Activated naive CD4-positive, alpha-beta T cell treated with anti-CD3 and anti-CD28 coated beads, Interleukin-2, amount 50 U/mL, for 24 hours (primary cell): ENCODE results near the gene OPN1MW2.
"Not testable (repeated sequence)": the region's sequence is repeated elsewhere in the genome, so short reads cannot be mapped to it uniquely, and the experiment has no call there.

Experiments used
- H3K27ac Mint-ChIP-seq: one replicate; pipeline ENCODE4 v1.8.0; 2021; ENCODE audit warnings: mild to moderate bottlenecking, mixed read lengths
- H3K27me3 Mint-ChIP-seq: one replicate; pipeline ENCODE4 v1.8.0; 2021; ENCODE audit warnings: mixed read lengths
- H3K36me3 Mint-ChIP-seq: one replicate; pipeline ENCODE4 v1.8.0; 2021; ENCODE audit warnings: mixed read lengths
- H3K4me1 Mint-ChIP-seq: one replicate; pipeline ENCODE4 v1.8.0; 2021; ENCODE audit warnings: mixed read lengths
- H3K4me3 Mint-ChIP-seq: one replicate; pipeline ENCODE4 v1.8.0; 2021; ENCODE audit warnings: mild to moderate bottlenecking, mixed read lengths
- H3K9me3 Mint-ChIP-seq: one replicate; pipeline ENCODE4 v1.8.0; 2021; ENCODE audit warnings: mixed read lengths

Gene OPN1MW2

DNA sequence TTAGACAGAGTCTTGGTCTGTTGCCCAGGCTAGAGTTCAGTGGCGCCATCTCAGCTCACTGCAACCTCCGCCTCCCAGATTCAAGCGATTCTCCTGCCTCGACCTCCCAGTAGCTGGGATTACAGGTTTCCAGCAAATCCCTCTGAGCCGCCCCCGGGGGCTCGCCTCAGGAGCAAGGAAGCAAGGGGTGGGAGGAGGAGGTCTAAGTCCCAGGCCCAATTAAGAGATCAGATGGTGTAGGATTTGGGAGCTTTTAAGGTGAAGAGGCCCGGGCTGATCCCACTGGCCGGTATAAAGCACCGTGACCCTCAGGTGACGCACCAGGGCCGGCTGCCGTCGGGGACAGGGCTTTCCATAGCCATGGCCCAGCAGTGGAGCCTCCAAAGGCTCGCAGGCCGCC is at the start of gene OPN1MW2:
Gene OPN1MW2 (plus strand): TSS at position 301 of the 400 bp plus-strand sequence. CDS start 60 bp downstream, at position 361.
- H3K27ac Mint-ChIP-seq, H3K27me3 Mint-ChIP-seq, H3K4me1 Mint-ChIP-seq, H3K4me3 Mint-ChIP-seq, H3K9me3 Mint-ChIP-seq, H3K36me3 Mint-ChIP-seq: not testable (repeated sequence)

DNA sequence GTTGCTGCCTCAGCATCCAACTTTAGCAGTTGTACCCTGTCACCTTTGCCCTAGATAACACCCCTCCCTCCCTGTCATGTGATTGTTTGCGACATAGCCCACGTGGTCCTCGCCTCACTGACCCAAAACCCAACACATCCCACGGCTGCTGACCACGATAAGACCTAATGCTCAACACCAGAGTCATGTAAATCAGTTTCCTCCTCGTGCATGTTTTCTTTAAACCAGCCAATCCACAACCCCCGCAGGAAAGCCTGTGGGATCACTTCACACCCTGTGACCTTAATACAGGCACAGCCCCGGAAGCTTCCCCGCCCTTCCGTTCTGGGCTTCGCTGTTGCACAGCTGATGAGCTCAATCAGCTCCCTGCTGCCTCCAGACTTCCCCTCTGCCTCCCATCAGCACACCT is 47.0 kb upstream of the OPN1MW2 start:
- not testable (repeated sequence) for H3K4me3 Mint-ChIP-seq, H3K36me3 Mint-ChIP-seq, H3K9me3 Mint-ChIP-seq, H3K27me3 Mint-ChIP-seq, H3K4me1 Mint-ChIP-seq, H3K27ac Mint-ChIP-seq

DNA sequence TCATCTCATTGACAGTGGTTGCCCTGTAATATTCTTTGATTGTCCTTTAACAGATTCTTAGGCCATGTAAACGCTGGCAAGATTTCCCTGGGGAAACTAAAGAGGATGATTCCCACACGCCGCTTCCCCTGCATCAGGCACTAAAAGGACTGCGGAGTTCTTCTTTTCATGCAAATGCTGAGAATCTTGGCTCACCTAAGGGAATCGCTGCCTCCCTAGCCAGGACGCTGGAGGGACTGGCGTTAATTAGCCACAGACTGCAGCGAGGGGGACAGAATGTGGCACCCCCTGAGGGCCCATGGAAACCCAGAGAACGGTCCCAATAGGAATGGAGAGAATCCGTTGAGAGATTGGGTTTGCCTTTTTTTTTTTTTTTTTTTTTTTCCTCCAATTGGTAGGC is 45.2 kb upstream of the OPN1MW2 start:
- H3K27ac Mint-ChIP-seq, H3K4me1 Mint-ChIP-seq, H3K36me3 Mint-ChIP-seq, H3K27me3 Mint-ChIP-seq, H3K4me3 Mint-ChIP-seq, H3K9me3 Mint-ChIP-seq: not testable (repeated sequence)

DNA sequence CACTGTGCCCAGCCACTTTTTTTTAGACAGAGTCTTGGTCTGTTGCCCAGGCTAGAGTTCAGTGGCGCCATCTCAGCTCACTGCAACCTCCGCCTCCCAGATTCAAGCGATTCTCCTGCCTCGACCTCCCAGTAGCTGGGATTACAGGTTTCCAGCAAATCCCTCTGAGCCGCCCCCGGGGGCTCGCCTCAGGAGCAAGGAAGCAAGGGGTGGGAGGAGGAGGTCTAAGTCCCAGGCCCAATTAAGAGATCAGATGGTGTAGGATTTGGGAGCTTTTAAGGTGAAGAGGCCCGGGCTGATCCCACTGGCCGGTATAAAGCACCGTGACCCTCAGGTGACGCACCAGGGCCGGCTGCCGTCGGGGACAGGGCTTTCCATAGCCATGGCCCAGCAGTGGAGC is 37.3 kb upstream of the OPN1MW2 start, which contains the start of gene OPN1MW:
Gene OPN1MW (plus strand): TSS at position 301 of the 400 bp plus-strand sequence. CDS start 82 bp downstream, at position 383.
- H3K36me3 Mint-ChIP-seq, H3K9me3 Mint-ChIP-seq, H3K27ac Mint-ChIP-seq, H3K4me3 Mint-ChIP-seq, H3K4me1 Mint-ChIP-seq, H3K27me3 Mint-ChIP-seq: not testable (repeated sequence)

DNA sequence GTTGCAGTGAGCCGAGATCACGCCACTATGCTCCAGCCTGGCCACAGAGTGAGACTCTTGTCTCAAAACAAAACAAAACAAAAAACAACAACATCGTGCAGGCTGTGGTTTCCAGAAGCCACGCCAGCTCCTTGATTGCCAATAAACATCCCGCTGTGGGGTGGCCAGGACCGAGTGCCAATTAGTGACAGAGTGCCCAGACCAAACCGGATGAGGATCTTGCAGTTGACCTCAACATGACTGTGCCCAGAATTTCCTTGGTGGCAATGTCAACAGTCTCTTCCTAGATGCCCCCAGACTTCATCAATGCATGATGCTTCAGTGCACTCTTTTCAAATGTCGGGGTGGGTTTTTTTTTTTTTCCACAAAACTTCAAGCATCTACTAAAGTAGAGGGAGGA is 35.8 kb upstream of the OPN1MW2 start:
- not testable (repeated sequence) for H3K4me1 Mint-ChIP-seq, H3K36me3 Mint-ChIP-seq, H3K4me3 Mint-ChIP-seq, H3K27me3 Mint-ChIP-seq, H3K9me3 Mint-ChIP-seq, H3K27ac Mint-ChIP-seq

DNA sequence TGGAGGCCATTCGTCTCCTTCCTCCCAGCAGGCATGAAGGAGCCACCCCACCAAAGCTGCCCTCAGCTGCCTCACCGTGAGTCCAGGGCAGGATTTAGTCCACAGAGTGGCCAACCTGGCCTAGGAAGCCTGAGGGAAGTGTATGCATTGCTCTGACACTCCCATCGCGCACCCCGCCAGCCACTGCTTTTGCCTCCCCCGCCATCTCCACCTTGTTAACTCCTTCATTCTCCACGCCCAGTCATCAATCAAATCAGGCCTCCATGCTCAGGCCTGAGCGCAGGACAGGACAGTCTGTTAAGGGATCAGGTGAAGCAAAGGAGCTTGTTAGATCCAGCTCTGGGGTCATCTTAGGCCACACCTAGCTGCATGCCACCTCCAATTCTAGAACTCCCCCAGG is 26.7 kb upstream of the OPN1MW2 start:
- H3K4me3 Mint-ChIP-seq, H3K4me1 Mint-ChIP-seq, H3K27me3 Mint-ChIP-seq, H3K9me3 Mint-ChIP-seq, H3K36me3 Mint-ChIP-seq, H3K27ac Mint-ChIP-seq: not testable (repeated sequence)

DNA sequence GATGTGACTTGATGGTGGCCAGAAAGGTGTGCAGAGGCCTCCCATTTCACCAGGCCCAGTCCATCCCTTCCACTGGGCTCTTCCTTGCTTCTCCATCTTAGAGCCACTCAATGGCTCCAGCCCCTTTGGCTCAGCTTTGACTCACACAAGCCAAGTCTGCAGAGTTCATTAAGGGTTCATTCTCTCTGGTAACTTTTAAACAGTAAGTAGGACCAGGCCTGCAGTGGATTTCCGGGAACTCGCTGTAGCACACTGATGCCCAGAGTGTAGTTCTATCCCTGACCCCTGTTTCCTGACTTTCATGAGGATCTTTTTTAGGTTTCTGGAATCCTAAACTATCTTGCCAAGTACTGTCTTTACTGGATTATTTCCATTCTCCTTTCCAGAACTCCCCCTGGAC is 25.2 kb upstream of the OPN1MW2 start:
- not testable (repeated sequence) for H3K27me3 Mint-ChIP-seq, H3K36me3 Mint-ChIP-seq, H3K9me3 Mint-ChIP-seq, H3K4me1 Mint-ChIP-seq, H3K4me3 Mint-ChIP-seq, H3K27ac Mint-ChIP-seq

DNA sequence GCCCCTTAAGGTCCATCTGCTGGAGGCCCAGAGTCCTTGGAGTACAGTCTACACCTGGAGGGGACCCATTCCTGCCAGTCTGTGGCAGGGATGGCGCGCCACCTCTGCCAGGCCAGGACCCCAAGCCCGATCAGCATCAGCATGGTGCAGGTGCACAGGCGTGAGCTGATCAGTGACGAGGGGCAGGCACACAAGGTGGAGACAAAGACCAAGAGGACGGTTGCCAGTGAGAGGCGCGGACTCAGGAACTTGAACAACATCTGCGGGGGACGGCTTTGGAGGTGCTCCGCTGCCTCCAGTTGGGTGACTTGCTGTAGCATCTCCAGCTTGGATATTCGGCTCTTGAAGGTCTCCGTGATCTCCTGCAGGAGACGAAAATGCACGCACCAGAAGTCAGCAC is 23.1 kb upstream of the OPN1MW2 start:
- not testable (repeated sequence) for H3K4me1 Mint-ChIP-seq, H3K4me3 Mint-ChIP-seq, H3K9me3 Mint-ChIP-seq, H3K27ac Mint-ChIP-seq, H3K36me3 Mint-ChIP-seq, H3K27me3 Mint-ChIP-seq

DNA sequence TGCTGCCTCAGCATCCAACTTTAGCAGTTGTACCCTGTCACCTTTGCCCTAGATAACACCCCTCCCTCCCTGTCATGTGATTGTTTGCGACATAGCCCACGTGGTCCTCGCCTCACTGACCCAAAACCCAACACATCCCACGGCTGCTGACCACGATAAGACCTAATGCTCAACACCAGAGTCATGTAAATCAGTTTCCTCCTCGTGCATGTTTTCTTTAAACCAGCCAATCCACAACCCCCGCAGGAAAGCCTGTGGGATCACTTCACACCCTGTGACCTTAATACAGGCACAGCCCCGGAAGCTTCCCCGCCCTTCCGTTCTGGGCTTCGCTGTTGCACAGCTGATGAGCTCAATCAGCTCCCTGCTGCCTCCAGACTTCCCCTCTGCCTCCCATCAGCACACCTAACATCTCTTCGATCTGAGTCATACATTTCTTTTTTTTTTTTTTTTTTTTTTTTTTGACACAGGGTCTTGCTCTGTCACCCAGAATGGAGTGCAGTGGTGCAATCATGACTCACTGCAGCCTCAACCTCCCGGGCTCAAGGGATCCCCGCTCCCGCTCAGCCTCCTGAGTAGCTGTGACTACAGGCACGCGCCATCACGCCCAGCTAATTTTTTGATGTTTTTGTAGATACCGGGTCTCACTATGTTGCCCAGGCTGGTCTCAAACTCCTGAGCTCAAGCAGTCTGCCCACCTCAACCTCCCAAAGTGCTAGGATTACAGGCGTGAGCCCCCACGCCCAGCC is 9.7 kb upstream of the OPN1MW2 start:
- not testable (repeated sequence) for H3K36me3 Mint-ChIP-seq, H3K27ac Mint-ChIP-seq, H3K4me3 Mint-ChIP-seq, H3K4me1 Mint-ChIP-seq, H3K9me3 Mint-ChIP-seq, H3K27me3 Mint-ChIP-seq

DNA sequence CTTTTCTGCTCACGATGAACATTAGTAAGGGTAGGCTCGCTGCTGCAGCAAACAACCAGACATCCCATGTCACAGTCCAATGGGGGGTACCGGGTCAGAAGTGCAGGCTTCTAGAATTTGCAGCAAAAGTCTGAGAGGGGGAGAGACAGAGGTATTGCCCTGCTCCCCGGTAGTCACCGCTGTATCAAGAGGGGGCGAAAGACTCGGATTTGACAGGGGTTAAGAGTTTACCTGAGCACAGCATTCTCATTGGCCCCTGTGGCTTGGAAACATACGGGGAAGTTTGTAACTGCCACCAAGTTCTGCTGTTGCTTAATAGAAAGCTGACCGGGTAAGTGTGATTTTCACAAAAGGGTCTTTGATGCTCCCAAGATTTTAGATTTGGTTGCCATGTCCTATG is 8.5 kb upstream of the OPN1MW2 start:
- H3K36me3 Mint-ChIP-seq, H3K27me3 Mint-ChIP-seq, H3K4me1 Mint-ChIP-seq, H3K27ac Mint-ChIP-seq, H3K4me3 Mint-ChIP-seq, H3K9me3 Mint-ChIP-seq: not testable (repeated sequence)

DNA sequence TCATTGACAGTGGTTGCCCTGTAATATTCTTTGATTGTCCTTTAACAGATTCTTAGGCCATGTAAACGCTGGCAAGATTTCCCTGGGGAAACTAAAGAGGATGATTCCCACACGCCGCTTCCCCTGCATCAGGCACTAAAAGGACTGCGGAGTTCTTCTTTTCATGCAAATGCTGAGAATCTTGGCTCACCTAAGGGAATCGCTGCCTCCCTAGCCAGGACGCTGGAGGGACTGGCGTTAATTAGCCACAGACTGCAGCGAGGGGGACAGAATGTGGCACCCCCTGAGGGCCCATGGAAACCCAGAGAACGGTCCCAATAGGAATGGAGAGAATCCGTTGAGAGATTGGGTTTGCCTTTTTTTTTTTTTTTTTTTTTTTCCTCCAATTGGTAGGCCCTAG is 8.1 kb upstream of the OPN1MW2 start:
- not testable (repeated sequence) for H3K9me3 Mint-ChIP-seq, H3K4me1 Mint-ChIP-seq, H3K27ac Mint-ChIP-seq, H3K4me3 Mint-ChIP-seq, H3K36me3 Mint-ChIP-seq, H3K27me3 Mint-ChIP-seq

DNA sequence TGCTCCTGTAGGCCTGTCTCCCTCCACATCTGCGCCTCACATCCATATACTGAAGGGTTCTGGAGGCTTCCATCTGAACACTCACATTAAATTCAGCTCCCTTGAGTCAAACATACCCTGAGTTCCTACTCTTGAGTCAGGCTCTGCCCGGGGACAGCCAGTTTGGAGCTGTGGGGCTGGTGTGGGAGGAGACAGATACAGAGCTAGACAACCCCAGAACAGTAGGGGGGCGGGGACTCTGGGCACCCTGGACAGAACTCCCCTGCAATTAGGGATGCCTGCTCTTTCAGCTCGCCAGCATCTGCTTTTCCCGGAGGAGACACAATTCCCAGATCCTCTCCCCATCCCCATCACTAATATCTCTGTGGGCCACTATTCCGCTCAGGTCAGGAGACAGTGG is 5.7 kb downstream of the OPN1MW2 start:
- H3K27me3 Mint-ChIP-seq, H3K36me3 Mint-ChIP-seq, H3K4me3 Mint-ChIP-seq, H3K9me3 Mint-ChIP-seq, H3K27ac Mint-ChIP-seq, H3K4me1 Mint-ChIP-seq: not testable (repeated sequence)

DNA sequence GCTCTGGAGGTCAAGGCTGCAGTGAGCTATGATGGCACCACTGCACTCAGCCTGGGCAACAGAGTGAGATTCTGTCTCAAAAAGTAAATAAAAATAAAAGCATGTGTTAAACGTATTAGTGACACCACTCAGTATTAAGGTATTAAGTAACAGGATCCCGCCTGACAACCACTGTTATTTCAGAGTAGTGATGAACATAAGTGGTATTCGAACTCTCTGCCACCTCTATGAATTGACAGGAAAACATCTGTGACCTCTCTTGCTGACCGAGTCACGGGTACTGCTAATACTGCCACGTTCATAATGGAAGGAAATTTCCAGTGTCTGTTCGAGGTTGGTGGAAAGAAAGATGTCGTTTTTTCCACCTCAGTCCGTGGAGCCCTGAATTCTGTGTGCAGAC is 7.2 kb downstream of the OPN1MW2 start:
- H3K27me3 Mint-ChIP-seq, H3K4me3 Mint-ChIP-seq, H3K27ac Mint-ChIP-seq, H3K4me1 Mint-ChIP-seq, H3K9me3 Mint-ChIP-seq, H3K36me3 Mint-ChIP-seq: not testable (repeated sequence)

DNA sequence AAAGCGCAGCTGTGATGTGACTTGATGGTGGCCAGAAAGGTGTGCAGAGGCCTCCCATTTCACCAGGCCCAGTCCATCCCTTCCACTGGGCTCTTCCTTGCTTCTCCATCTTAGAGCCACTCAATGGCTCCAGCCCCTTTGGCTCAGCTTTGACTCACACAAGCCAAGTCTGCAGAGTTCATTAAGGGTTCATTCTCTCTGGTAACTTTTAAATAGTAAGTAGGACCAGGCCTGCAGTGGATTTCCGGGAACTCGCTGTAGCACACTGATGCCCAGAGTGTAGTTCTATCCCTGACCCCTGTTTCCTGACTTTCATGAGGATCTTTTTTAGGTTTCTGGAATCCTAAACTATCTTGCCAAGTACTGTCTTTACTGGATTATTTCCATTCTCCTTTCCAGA is 11.9 kb downstream of the OPN1MW2 start:
- not testable (repeated sequence) for H3K9me3 Mint-ChIP-seq, H3K4me1 Mint-ChIP-seq, H3K4me3 Mint-ChIP-seq, H3K27ac Mint-ChIP-seq, H3K27me3 Mint-ChIP-seq, H3K36me3 Mint-ChIP-seq

DNA sequence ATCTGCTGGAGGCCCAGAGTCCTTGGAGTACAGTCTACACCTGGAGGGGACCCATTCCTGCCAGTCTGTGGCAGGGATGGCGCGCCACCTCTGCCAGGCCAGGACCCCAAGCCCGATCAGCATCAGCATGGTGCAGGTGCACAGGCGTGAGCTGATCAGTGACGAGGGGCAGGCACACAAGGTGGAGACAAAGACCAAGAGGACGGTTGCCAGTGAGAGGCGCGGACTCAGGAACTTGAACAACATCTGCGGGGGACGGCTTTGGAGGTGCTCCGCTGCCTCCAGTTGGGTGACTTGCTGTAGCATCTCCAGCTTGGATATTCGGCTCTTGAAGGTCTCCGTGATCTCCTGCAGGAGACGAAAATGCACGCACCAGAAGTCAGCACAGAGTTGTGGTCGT is 14.1 kb downstream of the OPN1MW2 start:
- not testable (repeated sequence) for H3K36me3 Mint-ChIP-seq, H3K4me1 Mint-ChIP-seq, H3K27me3 Mint-ChIP-seq, H3K9me3 Mint-ChIP-seq, H3K27ac Mint-ChIP-seq, H3K4me3 Mint-ChIP-seq

DNA sequence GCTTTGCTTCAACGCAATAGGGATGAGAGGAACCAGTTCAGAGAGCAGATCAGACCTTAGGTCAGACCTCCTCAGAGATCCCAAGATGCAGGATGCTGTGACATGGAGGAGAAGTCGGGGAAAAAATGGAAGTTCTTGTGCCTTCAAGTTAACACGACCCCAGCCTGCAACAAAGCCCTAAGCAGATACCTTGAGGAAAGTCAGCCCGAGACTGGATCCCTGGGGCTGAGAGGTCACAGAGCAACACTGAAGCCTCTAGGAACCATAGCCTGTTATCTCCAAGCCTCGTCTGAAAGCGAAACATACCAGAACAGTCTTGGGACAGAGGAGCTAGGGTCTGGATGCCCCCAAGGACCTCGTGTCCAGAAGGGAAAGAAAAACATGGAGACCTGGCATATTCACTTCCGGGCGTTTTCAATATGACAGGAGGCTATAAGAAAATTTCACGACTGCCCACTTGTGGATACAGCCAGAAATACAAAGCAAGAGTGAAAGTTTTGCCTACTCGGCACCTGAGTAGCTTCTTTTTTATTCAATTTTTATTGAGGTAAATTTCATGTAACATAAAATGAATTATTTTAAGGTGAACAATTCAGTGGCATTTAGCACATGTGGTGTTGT is 19.5 kb downstream of the OPN1MW2 start:
- not testable (repeated sequence) for H3K36me3 Mint-ChIP-seq, H3K4me3 Mint-ChIP-seq, H3K9me3 Mint-ChIP-seq, H3K27me3 Mint-ChIP-seq, H3K27ac Mint-ChIP-seq, H3K4me1 Mint-ChIP-seq

DNA sequence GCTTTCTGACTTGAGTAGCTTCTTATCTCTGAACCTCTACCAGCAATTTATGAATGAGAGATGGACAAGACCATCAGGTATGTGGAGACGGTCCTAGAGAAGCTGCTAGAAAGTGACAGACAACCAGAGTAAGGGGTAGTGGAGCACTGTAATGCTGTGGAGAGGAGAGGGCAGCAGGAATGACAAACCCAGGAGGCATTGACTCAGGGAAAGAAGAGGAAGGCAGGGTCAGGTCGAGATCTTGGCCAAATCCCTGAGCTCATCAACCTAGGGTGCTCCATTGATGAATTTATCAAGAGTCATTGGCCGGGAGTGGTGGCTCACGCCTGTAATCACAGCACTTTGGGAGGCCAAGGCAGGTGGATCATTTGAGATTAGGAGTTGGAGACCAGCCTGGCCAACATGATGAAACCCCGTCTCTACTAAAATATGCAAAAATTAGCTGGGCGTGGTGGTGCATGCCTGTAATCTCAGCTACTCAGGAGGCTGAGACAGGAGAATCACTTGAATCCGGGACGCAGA is 20.5 kb downstream of the OPN1MW2 start:
- H3K4me3 Mint-ChIP-seq, H3K36me3 Mint-ChIP-seq, H3K4me1 Mint-ChIP-seq, H3K9me3 Mint-ChIP-seq, H3K27ac Mint-ChIP-seq, H3K27me3 Mint-ChIP-seq: not testable (repeated sequence)
